ENCODE measurements around the gene TTLL3.
A peak's percentile ranks its signal among the peaks of the same experiment; 100 is the strongest.

The TTLL3 gene

GRCh38 chr3:9794400-9794799 is 15.7 kb upstream of the TTLL3 start:
- H3K4me3 ChIP-seq (ENCODE audit: low read depth, low read length): peak overlapping the region; percentile 64
- no peak for TF ChIP-seq CTCF (IDR thresholded peaks at IDR 0.05; ENCODE audit: low read depth, low read length, missing control alignments)
- DNase-seq (ENCODE audit: low read depth): no peak

DNA sequence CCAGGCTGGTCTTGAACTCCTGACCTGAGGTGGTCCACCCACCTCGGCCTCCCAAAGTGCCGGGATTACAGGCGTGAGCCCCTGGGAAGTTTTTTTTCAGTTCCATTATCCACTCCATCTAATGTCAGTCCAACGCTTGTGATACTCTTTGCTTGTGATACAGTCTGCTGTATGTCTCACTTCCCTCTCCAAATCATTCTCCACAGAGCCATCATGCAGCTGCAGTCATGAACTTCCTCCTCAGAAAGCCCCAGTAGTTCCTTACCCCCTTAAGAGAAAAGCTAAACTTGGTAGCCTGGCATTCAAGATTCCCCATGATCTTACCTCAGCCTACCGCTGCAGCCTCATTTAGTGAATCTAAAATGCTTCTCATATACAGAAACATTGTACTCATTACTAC is 14.9 kb upstream of the TTLL3 start:
- no peak for TF ChIP-seq CTCF (IDR thresholded peaks at IDR 0.05; ENCODE audit: low read depth, low read length, missing control alignments)
- no peak overlapping the region; the same call in 1 of the 2 replicates for H3K4me3 ChIP-seq (ENCODE audit: low read depth, low read length)
- no peak for DNase-seq (ENCODE audit: low read depth)

GRCh38 chr3:9797196-9797945 is 12.7 kb upstream of the TTLL3 start:
- no peak for DNase-seq (ENCODE audit: low read depth)
- no peak for TF ChIP-seq CTCF (IDR thresholded peaks at IDR 0.05; ENCODE audit: low read depth, low read length, missing control alignments)
- H3K4me3 ChIP-seq (ENCODE audit: low read depth, low read length): no peak overlapping the region

- peak; percentile 36 for TF ChIP-seq CTCF (IDR thresholded peaks at IDR 0.05; ENCODE audit: low read depth, low read length, missing control alignments)
- H3K4me3 ChIP-seq (ENCODE audit: low read depth, low read length): no peak overlapping the region
- no peak for DNase-seq (ENCODE audit: low read depth)
These were observed 9.5 kb upstream of the TTLL3 start for GRCh38 chr3:9800529-9800928.

DNA sequence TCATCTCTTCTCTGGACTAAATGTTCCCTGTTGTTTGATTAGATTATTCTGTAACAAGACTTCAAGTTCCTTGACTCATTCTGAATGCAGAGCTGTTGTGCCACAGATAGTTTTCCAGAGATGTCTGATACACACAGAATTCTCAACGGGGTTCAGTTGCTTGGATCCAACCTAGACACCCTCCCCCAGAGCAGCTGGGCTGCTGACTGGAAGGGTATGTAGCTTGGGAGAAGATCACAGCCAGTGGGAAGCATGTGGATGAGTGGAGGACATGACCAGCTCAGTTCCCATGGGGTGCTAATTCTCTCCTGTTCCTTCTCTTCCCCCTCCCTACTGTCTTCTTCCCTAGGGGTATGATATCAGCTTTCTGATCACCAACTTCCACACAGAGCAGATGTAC is 6.6 kb upstream of the TTLL3 start:
- TF ChIP-seq CTCF (IDR thresholded peaks at IDR 0.05; ENCODE audit: low read depth, low read length, missing control alignments): no peak
- DNase-seq (ENCODE audit: low read depth): no peak
- no peak overlapping the region for H3K4me3 ChIP-seq (ENCODE audit: low read depth, low read length)

DNA sequence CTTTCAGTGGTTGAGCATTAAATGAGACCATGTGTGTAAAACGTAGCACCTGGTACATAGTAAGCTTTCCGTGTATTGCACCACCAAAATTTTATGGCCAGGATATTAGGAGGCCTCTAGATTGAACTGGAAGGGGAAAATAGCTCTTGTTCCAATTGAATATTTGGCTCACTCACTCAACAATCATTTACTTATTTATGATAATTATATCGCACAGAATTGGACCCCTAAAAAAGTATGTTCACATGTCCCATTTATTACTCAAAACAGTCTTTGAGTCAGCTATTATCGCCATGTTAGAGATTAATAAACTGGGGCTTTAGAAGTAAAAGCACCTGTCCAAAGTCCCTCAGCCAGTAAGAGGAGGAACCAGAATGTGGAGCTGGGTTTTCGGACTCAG is 5.1 kb upstream of the TTLL3 start:
- DNase-seq (ENCODE audit: low read depth): no peak
- no peak overlapping the region for H3K4me3 ChIP-seq (ENCODE audit: low read depth, low read length)
- TF ChIP-seq CTCF (IDR thresholded peaks at IDR 0.05; ENCODE audit: low read depth, low read length, missing control alignments): no peak

GRCh38 chr3:9806137-9806536 is 3.9 kb upstream of the TTLL3 start:
- H3K4me3 ChIP-seq (ENCODE audit: low read depth, low read length): no peak overlapping the region
- no peak for DNase-seq (ENCODE audit: low read depth)
- TF ChIP-seq CTCF (IDR thresholded peaks at IDR 0.05; ENCODE audit: low read depth, low read length, missing control alignments): no peak

Data from GM12864 (cell line).